Natural killer cell treated with Interleukin-12 subunit alpha and Interleukin-12 subunit beta and Interleukin-15 and Interleukin-18, amount 100 ng/mL, for 72 hours (primary cell): ENCODE results near the gene TSPAN33. TPM values are rescaled to one million over a fixed set of nuclear protein-coding genes. Genes with fewer than 3 reads are reported as not detected.
A peak's percentile ranks its signal among the peaks of the same experiment; 100 is the strongest.
"Not testable (repeated sequence)": the region's sequence is repeated elsewhere in the genome, so short reads cannot be mapped to it uniquely, and the experiment has no call there.

ENCODE experiments used
- ATAC-seq, 2 donors: fragments of 150-1000 bp; cut with Tn5 transposase in 1 of 2; sonication (Bioruptor Pico), chemical (Tn5 transposase) in 1 of 2; 2 replicates each; pipeline ENCODE4 v1.10.0; 2021
- DNase-seq: peaks from one replicate; pipeline ENCODE4 v3.0.0; 2022; ENCODE audit warnings: low spot score
- H3K27ac Mint-ChIP-seq, 2 donors: 1 replicate in 1 of 2; 2 replicates in 1 of 2; pipeline ENCODE4 v1.8.0; 2022; ENCODE audit warnings: mixed read lengths in 2 of 2, mild to moderate bottlenecking in 1 of 2, moderate library complexity in 1 of 2
- H3K27me3 Mint-ChIP-seq, 2 donors: 1 replicate in 1 of 2; 2 replicates in 1 of 2; pipeline ENCODE4 v1.8.0; 2022; ENCODE audit warnings: mixed read lengths in 2 of 2
- H3K36me3 Mint-ChIP-seq: one replicate; pipeline ENCODE4 v1.8.0; 2022; ENCODE audit warnings: mixed read lengths
- H3K4me1 Mint-ChIP-seq, 2 donors: 1 replicate in 1 of 2; 2 replicates in 1 of 2; pipeline ENCODE4 v1.8.0; 2022; ENCODE audit warnings: low read depth in 2 of 2, mixed read lengths in 2 of 2, mild to moderate bottlenecking in 1 of 2
- H3K4me3 Mint-ChIP-seq: one replicate; pipeline ENCODE4 v1.8.0; 2022; ENCODE audit warnings: mixed read lengths
- H3K9me3 Mint-ChIP-seq: 2 replicates; pipeline ENCODE4 v1.8.0; 2022; ENCODE audit warnings: mixed read lengths
- total RNA-seq, 2 donors: library from RNA; stranded (reverse); gene quantifications; one replicate each; pipeline ENCODE4 v1.2.3, GENCODE V29; 2022

TSPAN33 gene
- 10 to 100 TPM; 17.0 to 74.0 TPM for total RNA-seq

GRCh38 chr7:129144095-129144833, at the start of gene TSPAN33:
TSS of gene TSPAN33 (plus strand) at chr7:129144707. CDS start at chr7:129144981, 274 bp downstream.
- peak; percentile 86 for DNase-seq
- H3K9me3 Mint-ChIP-seq: no peaks in the 10 kb centered on the region
- H3K27me3 Mint-ChIP-seq: peaks cover 13 to 44% of the 10 kb centered on the region in 2 donors

GRCh38 chr7:129095258-129095657, 49.2 kb upstream of the TSPAN33 start:
- H3K36me3 Mint-ChIP-seq: no peaks in the 10 kb centered on the region
- no peaks in the 10 kb centered on the region for H3K27me3 Mint-ChIP-seq
- peak overlapping the region in 1 of 2 donors; percentile 86 for H3K27ac Mint-ChIP-seq
- H3K4me3 Mint-ChIP-seq: peak overlapping the region; percentile 39
- peak in 1 of 2 donors; percentile 31 for ATAC-seq
- H3K4me1 Mint-ChIP-seq: peaks cover 13 to 26% of the 10 kb centered on the region in 2 donors
- no peak for DNase-seq
- no peaks in the 10 kb centered on the region for H3K9me3 Mint-ChIP-seq

More at GRCh38 chr7:129144095-129144833, at the start of gene TSPAN33:
- Mint-ChIP-seq H3K27ac (peak within 1 kb of the TSS in 1 of 2 donors; percentile 83), H3K4me1 (peaks cover 10 to 44% of the 10 kb centered on the region in 2 donors), H3K4me3 (peak within 1 kb of the TSS; percentile 92), H3K36me3 (no peaks in the 10 kb centered on the region)
- peak; percentile 95 to 96 for ATAC-seq

GRCh38 chr7:129098409-129099084, 46.0 kb upstream of the TSPAN33 start:
- DNase-seq: no peak
- Mint-ChIP-seq H3K27me3 (no peaks in the 10 kb centered on the region), H3K4me3 (no peak overlapping the region), H3K4me1 (peaks cover 7 to 12% of the 10 kb centered on the region in 2 donors), H3K36me3 (no peaks in the 10 kb centered on the region), H3K9me3 (no peaks in the 10 kb centered on the region), H3K27ac (no peak overlapping the region)
- no peak for ATAC-seq

GRCh38 chr7:129100827-129101166, 43.7 kb upstream of the TSPAN33 start:
- no peaks in the 10 kb centered on the region for H3K36me3 Mint-ChIP-seq
- H3K27me3 Mint-ChIP-seq: peaks cover 2 to 8% of the 10 kb centered on the region in 2 donors
- H3K9me3 Mint-ChIP-seq: no peaks in the 10 kb centered on the region
- DNase-seq (no peak), ATAC-seq (no peak)
- H3K4me3 Mint-ChIP-seq: no peak overlapping the region
- peaks cover 0 to 5% of the 10 kb centered on the region in 2 donors for H3K4me1 Mint-ChIP-seq
- no peak overlapping the region for H3K27ac Mint-ChIP-seq

GRCh38 chr7:129101746-129102145, 42.8 kb upstream of the TSPAN33 start:
- no peak overlapping the region for H3K27ac Mint-ChIP-seq
- no peaks in the 10 kb centered on the region for H3K9me3 Mint-ChIP-seq
- no peak overlapping the region for H3K4me3 Mint-ChIP-seq
- no peaks in the 10 kb centered on the region for H3K36me3 Mint-ChIP-seq
- peaks cover 0 to 5% of the 10 kb centered on the region in 2 donors for H3K4me1 Mint-ChIP-seq
- ATAC-seq (no peak), DNase-seq (no peak)
- peaks cover 2 to 16% of the 10 kb centered on the region in 2 donors for H3K27me3 Mint-ChIP-seq

GRCh38 chr7:129103561-129104324, 40.8 kb upstream of the TSPAN33 start:
- Mint-ChIP-seq H3K4me3 (no peak overlapping the region), H3K36me3 (no peaks in the 10 kb centered on the region), H3K9me3 (no peaks in the 10 kb centered on the region), H3K27me3 (peaks cover 2 to 16% of the 10 kb centered on the region in 2 donors), H3K4me1 (peaks cover 0 to under 1% of the 10 kb centered on the region in 2 donors), H3K27ac (no peak overlapping the region)
- DNase-seq: no peak
- ATAC-seq: peak in 1 of 2 donors; percentile 24

- Mint-ChIP-seq H3K27ac (no peak overlapping the region), H3K4me1 (peaks cover 0 to 3% of the 10 kb centered on the region in 2 donors), H3K27me3 (peaks cover 2 to 16% of the 10 kb centered on the region in 2 donors), H3K9me3 (no peaks in the 10 kb centered on the region), H3K36me3 (no peaks in the 10 kb centered on the region), H3K4me3 (no peak overlapping the region)
- no peak for ATAC-seq
- DNase-seq: no peak
Measured at GRCh38 chr7:129108581-129108980, 35.9 kb upstream of the TSPAN33 start.

GRCh38 chr7:129110258-129110981, 34.1 kb upstream of the TSPAN33 start:
- Mint-ChIP-seq H3K4me3 (no peak overlapping the region), H3K36me3 (no peaks in the 10 kb centered on the region), H3K9me3 (no peaks in the 10 kb centered on the region), H3K27ac (no peak overlapping the region), H3K4me1 (peaks cover 0 to 3% of the 10 kb centered on the region in 2 donors), H3K27me3 (peaks cover 0 to 10% of the 10 kb centered on the region in 2 donors)
- DNase-seq: no peak
- ATAC-seq: peak in 1 of 2 donors; percentile 28

GRCh38 chr7:129110982-129111376, 33.5 kb upstream of the TSPAN33 start:
- H3K9me3 Mint-ChIP-seq: no peaks in the 10 kb centered on the region
- ATAC-seq: no peak
- H3K27me3 Mint-ChIP-seq: peaks cover 0 to 7% of the 10 kb centered on the region in 2 donors
- H3K4me3 Mint-ChIP-seq: no peak overlapping the region
- no peak overlapping the region for H3K27ac Mint-ChIP-seq
- peaks cover 0 to 3% of the 10 kb centered on the region in 2 donors for H3K4me1 Mint-ChIP-seq
- DNase-seq: no peak
- H3K36me3 Mint-ChIP-seq: no peaks in the 10 kb centered on the region

GRCh38 chr7:129115676-129116075, 28.8 kb upstream of the TSPAN33 start:
- Mint-ChIP-seq H3K4me3 (no peak overlapping the region), H3K27me3 (peaks cover 4 to 13% of the 10 kb centered on the region in 2 donors), H3K36me3 (peaks cover 2% of the 10 kb centered on the region), H3K9me3 (peaks cover 3% of the 10 kb centered on the region), H3K4me1 (peaks cover under 1 to 10% of the 10 kb centered on the region in 2 donors), H3K27ac (no peak overlapping the region)
- ATAC-seq (no peak), DNase-seq (no peak)

GRCh38 chr7:129118182-129118581, 26.3 kb upstream of the TSPAN33 start:
- Mint-ChIP-seq H3K36me3 (peaks cover 15% of the 10 kb centered on the region), H3K27ac (no peak overlapping the region), H3K4me3 (no peak overlapping the region), H3K4me1 (peaks cover 24 to 32% of the 10 kb centered on the region in 2 donors), H3K27me3 (peaks cover 4 to 13% of the 10 kb centered on the region in 2 donors), H3K9me3 (peaks cover 8% of the 10 kb centered on the region)
- no peak for DNase-seq
- ATAC-seq: no peak

- H3K4me3 Mint-ChIP-seq: no peak overlapping the region
Measured at GRCh38 chr7:129118976-129119375, 25.5 kb upstream of the TSPAN33 start.

GRCh38 chr7:129121501-129122077, 22.9 kb upstream of the TSPAN33 start:
- H3K4me1 Mint-ChIP-seq: peaks cover 33 to 46% of the 10 kb centered on the region in 2 donors
- not testable (repeated sequence) for ATAC-seq, DNase-seq, H3K9me3 Mint-ChIP-seq
- peaks cover 4 to 22% of the 10 kb centered on the region in 2 donors for H3K27me3 Mint-ChIP-seq
- H3K27ac Mint-ChIP-seq: peak overlapping the region; percentile 81 to 93
- peak overlapping the region; percentile 65 for H3K4me3 Mint-ChIP-seq
- H3K36me3 Mint-ChIP-seq: peaks cover 15% of the 10 kb centered on the region

More at GRCh38 chr7:129118976-129119375, 25.5 kb upstream of the TSPAN33 start:
- H3K27me3 Mint-ChIP-seq: peaks cover 4 to 13% of the 10 kb centered on the region in 2 donors
- peaks cover 28 to 36% of the 10 kb centered on the region in 2 donors for H3K4me1 Mint-ChIP-seq
- peaks cover 15% of the 10 kb centered on the region for H3K36me3 Mint-ChIP-seq
- peak overlapping the region in 1 of 2 donors; percentile 53 for H3K27ac Mint-ChIP-seq
- DNase-seq (no peak), ATAC-seq (no peak)
- H3K9me3 Mint-ChIP-seq: peaks cover 8% of the 10 kb centered on the region
